ENCODE results near the gene THBD. TPM values are rescaled to one million over a fixed set of nuclear protein-coding genes. Genes with fewer than 3 reads are reported as not detected.
"Not testable (repeated sequence)": the region's sequence is repeated elsewhere in the genome, so short reads cannot be mapped to it uniquely, and the experiment has no call there.

Gene THBD
- total RNA-seq, 4 donors from 2014 or later, result 40.6 to 205 (median 113) TPM

DNA sequence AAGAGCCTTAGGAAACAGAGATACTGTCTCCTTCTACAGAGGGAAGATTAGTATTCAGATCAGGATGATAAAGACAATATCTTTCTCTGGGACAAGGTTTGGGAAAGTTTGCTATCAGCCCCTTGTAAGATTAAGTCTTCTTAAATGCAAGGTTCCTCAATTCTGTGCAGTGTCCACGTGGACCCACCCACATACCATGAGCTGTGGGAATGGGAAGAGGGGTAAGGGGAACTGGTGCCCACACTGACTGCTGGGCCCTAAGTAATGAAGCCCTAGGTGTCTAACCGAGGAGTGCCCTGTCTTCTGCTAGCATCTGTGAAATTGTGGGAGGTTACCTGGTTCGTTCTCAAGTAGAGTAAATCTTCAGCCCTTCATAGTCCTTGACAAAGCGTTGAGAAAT lies 20.1 kb downstream of the THBD start:
- TF ChIP-seq CTCF (IDR thresholded peaks at IDR 0.05), result no peak
- ATAC-seq (ENCODE audit: low FRiP score) (no peak), DNase-seq (ENCODE audit: low spot score) (no peak)

DNA sequence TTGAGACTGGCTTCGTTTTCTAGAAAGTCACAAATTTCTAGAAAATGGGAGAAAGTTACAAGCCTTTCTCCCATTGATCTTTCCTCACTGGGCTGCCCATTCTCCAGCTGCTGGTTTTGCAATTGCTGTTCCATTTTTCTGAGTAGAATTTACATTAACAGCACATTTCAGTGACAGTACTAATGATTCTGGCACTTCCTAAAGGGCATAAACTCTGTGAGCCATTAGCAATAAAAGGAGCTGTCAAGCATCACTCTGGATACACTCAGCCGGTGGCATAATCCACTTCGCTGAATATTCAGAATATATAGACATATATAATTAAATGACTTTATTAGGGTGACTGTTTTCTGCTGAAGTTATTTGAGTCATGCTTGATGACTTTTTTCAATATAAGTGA lies 21.1 kb downstream of the THBD start:
- ATAC-seq (ENCODE audit: low FRiP score), result no peak
- no peak for DNase-seq (ENCODE audit: low spot score)
- TF ChIP-seq CTCF (IDR thresholded peaks at IDR 0.05), result no peak

GRCh38 chr20:23027721-23028120 lies 21.8 kb downstream of the THBD start:
- ATAC-seq (ENCODE audit: low FRiP score) (no peak), DNase-seq (ENCODE audit: low spot score) (no peak)
- TF ChIP-seq CTCF (IDR thresholded peaks at IDR 0.05), result no peak

GRCh38 chr20:23025503-23025902 lies 24.0 kb downstream of the THBD start:
- not testable (repeated sequence) for DNase-seq (ENCODE audit: low spot score); ATAC-seq (ENCODE audit: low FRiP score)

DNA sequence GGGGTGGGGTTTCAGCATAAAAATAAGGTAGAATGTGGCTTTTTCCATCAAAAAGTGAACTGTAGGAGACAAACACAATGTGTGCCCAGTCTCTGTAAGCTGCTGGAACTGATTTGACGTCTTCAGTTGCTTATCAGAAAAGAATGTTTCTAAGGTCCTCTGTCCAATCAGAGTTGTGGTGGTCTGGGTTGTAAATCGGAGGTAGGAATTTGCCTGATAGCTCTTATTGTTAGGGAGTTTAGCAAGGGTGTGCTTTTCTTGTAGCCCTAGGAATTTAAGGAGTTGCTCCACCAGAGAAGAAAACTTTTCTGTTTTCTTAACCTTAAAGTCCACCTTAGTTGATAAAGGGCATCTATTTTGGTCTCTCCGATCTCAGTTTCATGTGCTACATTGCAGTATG lies 24.8 kb downstream of the THBD start:
- ATAC-seq (ENCODE audit: low FRiP score) (no peak), DNase-seq (ENCODE audit: low spot score) (no peak)
- no peak for TF ChIP-seq CTCF (IDR thresholded peaks at IDR 0.05)

DNA sequence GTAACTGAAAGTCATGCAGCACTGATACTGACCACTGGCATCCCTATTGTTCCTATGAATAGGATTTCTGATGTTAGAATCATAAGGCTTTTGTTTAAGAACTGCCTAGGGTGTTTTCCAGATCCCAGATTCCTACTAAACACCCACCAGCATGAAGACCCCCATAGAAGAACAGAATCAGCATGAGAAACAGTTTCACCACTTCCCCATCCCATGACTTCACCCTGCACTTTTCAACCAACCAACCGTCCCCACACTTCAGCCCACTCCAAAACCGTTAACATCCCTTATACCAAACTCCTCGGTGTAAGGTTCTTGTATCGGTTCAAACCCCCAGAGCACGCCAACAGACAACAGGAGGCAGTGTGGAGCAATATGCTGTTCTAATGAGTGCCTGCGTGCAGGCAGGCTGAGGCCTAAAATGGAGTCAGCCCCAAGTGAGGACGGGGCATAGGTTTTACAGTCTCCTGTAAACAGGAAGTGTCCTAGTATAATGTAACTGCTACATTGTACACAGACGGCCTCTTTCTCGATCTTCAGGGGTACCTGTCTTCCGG lies 25.8 kb downstream of the THBD start:
- no peak for ATAC-seq (ENCODE audit: low FRiP score)
- TF ChIP-seq CTCF (IDR thresholded peaks at IDR 0.05), result no peak
- DNase-seq (ENCODE audit: low spot score), result no peak

DNA sequence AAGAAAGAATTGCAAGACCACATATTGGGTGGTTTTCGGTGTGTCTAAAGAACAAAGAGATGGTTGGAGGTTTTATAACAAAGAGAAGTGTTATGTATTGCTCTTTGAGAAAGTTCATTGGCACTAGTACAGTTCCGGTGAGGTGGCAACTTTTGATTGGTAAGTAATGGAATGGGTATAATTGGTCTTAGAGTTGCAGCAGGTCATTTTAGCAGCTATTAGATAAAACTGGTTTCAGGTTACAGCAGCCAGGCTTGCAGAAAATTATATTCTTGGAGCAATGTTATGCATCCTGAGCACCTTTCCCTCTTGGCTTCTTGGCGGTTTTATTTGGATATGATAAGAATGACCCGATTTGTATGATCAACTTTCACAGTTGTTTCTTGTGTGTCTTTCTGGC lies 26.6 kb downstream of the THBD start:
- DNase-seq (ENCODE audit: low spot score), result no peak
- TF ChIP-seq CTCF (IDR thresholded peaks at IDR 0.05), result no peak
- ATAC-seq (ENCODE audit: low FRiP score), result no peak

GRCh38 chr20:23021951-23022350 lies 27.5 kb downstream of the THBD start:
- no peak for TF ChIP-seq CTCF (IDR thresholded peaks at IDR 0.05)
- ATAC-seq (ENCODE audit: low FRiP score) (no peak), DNase-seq (ENCODE audit: low spot score) (no peak)

Data from omental fat pad (tissue), 4 donors.